Cortex of kidney (tissue), 1 donor: ENCODE results near the gene CTCFL.

Experiments
- DNase-seq: peaks from one replicate; lab custom pipeline; 2025; lab: John Stamatoyannopoulos, UW

Gene CTCFL

GRCh38 chr20:57559658-57560553, 35.0 kb upstream of the CTCFL start:
- DNase-seq: no peak

GRCh38 chr20:57559289-57559634, 34.3 kb upstream of the CTCFL start:
- no peak for DNase-seq

- no peak for DNase-seq
Measured at GRCh38 chr20:57558614-57559288, 33.8 kb upstream of the CTCFL start.

GRCh38 chr20:57557926-57558613, 33.1 kb upstream of the CTCFL start:
- DNase-seq: no peak

- no peak for DNase-seq
Measured at GRCh38 chr20:57556980-57557274, 32.0 kb upstream of the CTCFL start.

GRCh38 chr20:57555457-57556184, 30.7 kb upstream of the CTCFL start:
- DNase-seq: no peak

- DNase-seq: no peak
Measured at GRCh38 chr20:57553376-57554018, 28.6 kb upstream of the CTCFL start.

GRCh38 chr20:57552471-57552870, 27.5 kb upstream of the CTCFL start:
- no peak for DNase-seq

GRCh38 chr20:57548177-57549058, 23.5 kb upstream of the CTCFL start:
- DNase-seq: no peak

GRCh38 chr20:57546956-57547649, 22.2 kb upstream of the CTCFL start:
- no peak for DNase-seq

GRCh38 chr20:57545927-57546662, 21.2 kb upstream of the CTCFL start:
- no peak for DNase-seq

- no peak for DNase-seq
Measured at GRCh38 chr20:57544838-57545564, 20.1 kb upstream of the CTCFL start.

GRCh38 chr20:57543754-57544153, 18.8 kb upstream of the CTCFL start:
- no peak for DNase-seq

GRCh38 chr20:57540890-57541580, 16.1 kb upstream of the CTCFL start:
- DNase-seq: no peak

GRCh38 chr20:57539889-57540288, 14.9 kb upstream of the CTCFL start:
- DNase-seq: no peak

GRCh38 chr20:57537822-57538221, 12.9 kb upstream of the CTCFL start:
- DNase-seq: no peak

- no peak for DNase-seq
Measured at GRCh38 chr20:57536771-57537724, 12.1 kb upstream of the CTCFL start.
